ENCODE data around the gene CEMIP2.

DNA sequence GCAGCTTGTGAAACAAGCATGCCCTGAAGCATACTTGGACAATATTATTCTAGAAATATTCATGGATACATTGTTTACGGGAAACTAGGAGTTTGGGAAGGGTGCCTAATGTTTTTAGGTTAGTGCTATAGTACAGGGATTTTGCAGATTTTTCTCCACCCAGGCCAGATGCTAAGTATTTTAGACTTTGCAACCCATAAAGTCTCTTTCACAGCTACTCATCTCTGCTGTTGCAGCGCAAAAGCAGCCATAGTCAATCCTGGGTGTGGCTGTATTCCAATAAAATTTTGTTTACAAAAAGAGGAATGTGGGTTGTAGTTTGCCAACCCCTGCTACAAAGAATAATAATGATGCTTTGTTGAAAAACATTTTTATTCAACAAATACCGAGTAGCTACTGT, 106.2 kb downstream of the CEMIP2 start:
- TF ChIP-seq POLR2AphosphoS5 (IDR thresholded peaks at IDR 0.05), result no peak
- no peak for TF ChIP-seq CTCF (IDR thresholded peaks at IDR 0.05)
- no peak for TF ChIP-seq POLR2A (IDR thresholded peaks at IDR 0.05)
